Activated naive CD8-positive, alpha-beta T cell treated with anti-CD3 and anti-CD28 coated beads, Interleukin-2, amount 50 U/mL, for 24 hours (primary cell): ENCODE measurements around the gene GRIK4.
"Not testable (repeated sequence)": the region's sequence is repeated elsewhere in the genome, so short reads cannot be mapped to it uniquely, and the experiment has no call there.

ENCODE experiments used
- ATAC-seq: fragments of 150-1000 bp; cut with Tn5 transposase; one replicate; pipeline ENCODE4 v1.10.0; 2021
- DNase-seq: peaks from one replicate; pipeline ENCODE4 v3.0.0; 2021
- H3K27ac Mint-ChIP-seq: one replicate; pipeline ENCODE4 v1.8.0; 2021; ENCODE audit warnings: mild to moderate bottlenecking, mixed read lengths
- H3K27me3 Mint-ChIP-seq: one replicate; pipeline ENCODE4 v1.8.0; 2021; ENCODE audit warnings: mixed read lengths
- H3K36me3 Mint-ChIP-seq: one replicate; pipeline ENCODE4 v1.8.0; 2021; ENCODE audit warnings: low read depth, mixed read lengths
- H3K4me1 Mint-ChIP-seq: one replicate; pipeline ENCODE4 v1.8.0; 2021; ENCODE audit warnings: mixed read lengths
- H3K4me3 Mint-ChIP-seq: one replicate; pipeline ENCODE4 v1.8.0; 2021; ENCODE audit warnings: mild to moderate bottlenecking, moderate library complexity, mixed read lengths
- H3K9me3 Mint-ChIP-seq: one replicate; pipeline ENCODE4 v1.8.0; 2021; ENCODE audit warnings: mixed read lengths

The GRIK4 gene

DNA sequence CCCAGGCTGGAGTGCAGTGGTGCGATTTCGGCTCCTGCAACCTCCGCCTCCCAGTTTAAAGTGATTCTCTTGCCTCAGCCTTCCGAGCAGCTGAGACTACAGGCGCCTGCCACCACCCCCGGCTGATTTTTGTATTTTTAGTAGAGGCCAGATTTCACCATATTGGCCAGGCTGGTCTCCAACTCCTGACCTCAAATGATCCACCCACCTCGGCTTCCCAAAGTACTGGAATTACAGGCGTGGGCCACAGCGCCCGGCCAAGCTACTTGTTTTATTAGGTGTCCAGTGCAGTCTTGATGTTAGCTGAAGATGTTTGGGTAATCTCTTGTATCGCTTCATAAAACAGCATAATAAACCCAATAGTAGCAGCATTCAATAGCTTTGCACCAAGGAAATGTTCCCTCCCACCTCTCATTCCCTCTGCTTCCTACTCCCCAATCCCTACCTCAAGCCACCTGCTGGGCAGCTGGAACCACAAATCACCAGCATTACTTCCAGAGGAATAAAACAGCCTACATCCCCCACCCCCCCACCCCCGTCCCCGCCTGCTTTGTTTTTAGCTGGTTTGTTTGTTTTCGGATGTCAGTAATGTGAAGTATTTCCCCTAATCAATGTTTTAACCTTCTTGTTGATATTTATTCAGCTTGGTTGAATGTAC is 11.0 kb upstream of the GRIK4 start:
- ATAC-seq (no peak), DNase-seq (no peak)
- H3K27ac Mint-ChIP-seq: no peak overlapping the region
- H3K4me3 Mint-ChIP-seq: no peak overlapping the region
- H3K36me3 Mint-ChIP-seq: no peaks in the 10 kb centered on the region
- no peaks in the 10 kb centered on the region for H3K9me3 Mint-ChIP-seq
- peaks cover 42% of the 10 kb centered on the region for H3K27me3 Mint-ChIP-seq
- no peaks in the 10 kb centered on the region for H3K4me1 Mint-ChIP-seq

DNA sequence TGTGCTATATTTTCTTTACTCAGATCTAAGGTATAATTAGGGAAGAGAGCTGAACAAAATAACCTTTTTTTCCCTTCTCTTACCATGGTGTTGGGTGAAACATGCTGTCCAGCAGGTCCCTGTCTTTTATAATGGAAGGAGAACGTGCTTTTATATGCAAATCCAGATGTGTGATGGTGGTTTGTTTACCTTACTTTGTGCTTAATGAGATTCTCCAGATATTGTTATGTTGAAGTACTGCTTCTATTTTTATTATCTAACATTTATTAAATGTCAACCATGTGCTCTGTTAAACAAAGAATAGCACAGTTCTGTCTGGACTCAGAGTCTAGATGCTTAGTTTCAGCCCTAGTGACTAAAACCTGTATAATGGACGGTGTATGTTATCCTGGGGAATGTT is 10.1 kb upstream of the GRIK4 start:
- H3K9me3 Mint-ChIP-seq: no peaks in the 10 kb centered on the region
- DNase-seq: no peak
- no peaks in the 10 kb centered on the region for H3K36me3 Mint-ChIP-seq
- no peak for ATAC-seq
- H3K4me3 Mint-ChIP-seq: no peak overlapping the region
- H3K27me3 Mint-ChIP-seq: peaks cover 45% of the 10 kb centered on the region
- H3K4me1 Mint-ChIP-seq: no peaks in the 10 kb centered on the region
- no peak overlapping the region for H3K27ac Mint-ChIP-seq

- no peaks in the 10 kb centered on the region for H3K9me3 Mint-ChIP-seq
- H3K4me3 Mint-ChIP-seq: no peak overlapping the region
- no peak for ATAC-seq
- DNase-seq: no peak
- no peaks in the 10 kb centered on the region for H3K36me3 Mint-ChIP-seq
- no peak overlapping the region for H3K27ac Mint-ChIP-seq
- no peaks in the 10 kb centered on the region for H3K4me1 Mint-ChIP-seq
- peaks cover 45% of the 10 kb centered on the region for H3K27me3 Mint-ChIP-seq
These were observed 9.4 kb upstream of the GRIK4 start for GRCh38 chr11:120501976-120502755.

DNA sequence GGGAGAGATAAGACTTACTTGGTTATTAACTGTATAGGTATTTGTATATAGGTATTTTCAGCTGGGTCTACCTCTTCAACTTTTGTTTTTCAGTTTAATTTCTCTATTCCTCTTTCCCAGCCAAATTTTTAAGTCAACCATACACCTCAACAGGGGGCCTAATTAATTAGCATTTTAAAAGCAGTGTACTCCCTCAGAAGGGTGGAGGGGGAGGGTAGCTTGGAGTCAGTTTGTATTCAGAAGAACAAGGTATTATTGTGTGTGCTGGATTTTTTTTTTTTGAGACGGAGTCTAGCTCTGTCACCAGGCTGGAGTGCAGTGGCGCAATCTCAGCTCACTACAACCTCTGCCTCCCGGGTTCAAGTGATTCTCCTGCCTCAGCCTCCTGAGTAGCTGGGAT is 8.0 kb upstream of the GRIK4 start:
- not testable (repeated sequence) for H3K9me3 Mint-ChIP-seq

DNA sequence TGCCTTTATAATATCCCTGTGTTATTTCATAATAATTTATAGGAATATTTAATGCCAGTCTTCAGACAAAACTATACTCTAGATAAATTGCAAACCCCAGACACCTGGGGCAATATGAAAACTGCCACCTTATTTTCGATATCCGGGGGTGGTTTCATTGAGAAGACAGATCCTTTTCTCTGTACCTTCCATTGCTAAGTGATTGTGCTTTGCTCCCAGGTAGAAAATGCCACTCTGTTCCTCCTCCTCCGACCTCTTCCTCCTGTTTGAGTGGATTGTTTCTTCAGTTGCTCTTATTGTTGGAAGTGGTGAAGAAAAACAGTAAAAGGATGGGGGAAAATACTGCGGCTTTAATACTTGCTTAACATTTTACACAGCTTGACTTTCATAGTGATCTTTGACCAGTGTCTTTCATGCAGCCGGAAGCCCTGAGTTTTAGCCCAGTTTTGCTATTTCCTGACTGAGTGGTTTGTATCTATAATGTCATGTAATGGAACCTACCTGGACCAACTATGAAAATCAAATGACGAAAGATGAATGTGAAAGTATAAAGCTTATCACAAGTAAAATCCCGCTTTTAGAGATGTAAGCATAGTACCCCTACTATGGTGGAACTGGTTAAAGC is 5.6 kb upstream of the GRIK4 start:
- no peak overlapping the region for H3K27ac Mint-ChIP-seq
- H3K27me3 Mint-ChIP-seq: peaks cover 60% of the 10 kb centered on the region
- no peak overlapping the region for H3K4me3 Mint-ChIP-seq
- ATAC-seq: no peak
- H3K9me3 Mint-ChIP-seq: no peaks in the 10 kb centered on the region
- H3K36me3 Mint-ChIP-seq: no peaks in the 10 kb centered on the region
- peaks cover 1% of the 10 kb centered on the region for H3K4me1 Mint-ChIP-seq
- DNase-seq: no peak

More for the DNA sequence above, 8.0 kb upstream of the GRIK4 start:
- not testable (repeated sequence) for H3K27ac Mint-ChIP-seq, H3K4me1 Mint-ChIP-seq, H3K36me3 Mint-ChIP-seq, ATAC-seq, H3K4me3 Mint-ChIP-seq, DNase-seq
- peaks cover 49% of the 10 kb centered on the region for H3K27me3 Mint-ChIP-seq

DNA sequence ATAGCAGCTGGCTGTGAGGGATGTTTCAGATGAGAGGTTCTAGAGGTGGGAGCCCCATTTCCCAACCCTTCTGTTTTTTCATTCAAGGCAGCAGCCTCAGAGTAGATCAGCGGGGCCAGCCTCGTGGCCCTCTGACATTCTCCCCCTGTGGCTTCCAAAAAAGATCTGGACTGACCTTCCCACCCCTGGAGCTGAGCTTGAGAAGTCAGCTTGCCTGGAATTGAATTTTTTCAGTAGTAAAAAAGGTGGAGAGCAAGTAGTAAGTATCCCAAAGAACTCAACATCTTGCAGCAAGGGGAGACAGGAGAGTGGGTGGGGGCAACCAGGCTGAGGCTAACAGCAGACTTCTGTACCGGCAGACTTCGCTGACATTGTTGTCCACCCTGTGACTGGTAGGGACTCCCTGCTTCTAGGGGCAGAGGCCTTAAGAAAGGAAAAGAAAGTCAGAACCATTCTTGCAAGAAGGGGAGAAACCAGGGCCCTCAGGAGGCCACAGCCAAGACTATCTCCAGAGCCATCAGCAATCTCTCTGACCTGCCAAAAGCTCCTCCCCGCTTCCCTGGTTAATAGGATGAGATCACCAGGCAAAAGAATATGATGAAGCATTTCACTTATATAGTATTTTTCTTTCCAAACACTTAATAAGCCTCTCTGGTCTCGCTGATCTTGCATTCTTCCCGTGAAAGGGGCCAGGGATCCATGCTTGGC is 2.0 kb upstream of the GRIK4 start:
- Mint-ChIP-seq H3K9me3 (no peaks in the 10 kb centered on the region), H3K4me3 (no peak overlapping the region), H3K27me3 (peaks cover 61% of the 10 kb centered on the region), H3K4me1 (peaks cover 2% of the 10 kb centered on the region), H3K36me3 (no peaks in the 10 kb centered on the region), H3K27ac (no peak overlapping the region)
- ATAC-seq (no peak), DNase-seq (no peak)

- Mint-ChIP-seq H3K4me1 (peaks cover 2% of the 10 kb centered on the region), H3K4me3 (peak overlapping the region; percentile 8), H3K27ac (no peak overlapping the region), H3K36me3 (no peaks in the 10 kb centered on the region), H3K9me3 (no peaks in the 10 kb centered on the region), H3K27me3 (peaks cover 62% of the 10 kb centered on the region)
- ATAC-seq (peak; percentile 8), DNase-seq (no peak)
These were observed 987 bp upstream of the GRIK4 start for GRCh38 chr11:120510406-120511115.

DNA sequence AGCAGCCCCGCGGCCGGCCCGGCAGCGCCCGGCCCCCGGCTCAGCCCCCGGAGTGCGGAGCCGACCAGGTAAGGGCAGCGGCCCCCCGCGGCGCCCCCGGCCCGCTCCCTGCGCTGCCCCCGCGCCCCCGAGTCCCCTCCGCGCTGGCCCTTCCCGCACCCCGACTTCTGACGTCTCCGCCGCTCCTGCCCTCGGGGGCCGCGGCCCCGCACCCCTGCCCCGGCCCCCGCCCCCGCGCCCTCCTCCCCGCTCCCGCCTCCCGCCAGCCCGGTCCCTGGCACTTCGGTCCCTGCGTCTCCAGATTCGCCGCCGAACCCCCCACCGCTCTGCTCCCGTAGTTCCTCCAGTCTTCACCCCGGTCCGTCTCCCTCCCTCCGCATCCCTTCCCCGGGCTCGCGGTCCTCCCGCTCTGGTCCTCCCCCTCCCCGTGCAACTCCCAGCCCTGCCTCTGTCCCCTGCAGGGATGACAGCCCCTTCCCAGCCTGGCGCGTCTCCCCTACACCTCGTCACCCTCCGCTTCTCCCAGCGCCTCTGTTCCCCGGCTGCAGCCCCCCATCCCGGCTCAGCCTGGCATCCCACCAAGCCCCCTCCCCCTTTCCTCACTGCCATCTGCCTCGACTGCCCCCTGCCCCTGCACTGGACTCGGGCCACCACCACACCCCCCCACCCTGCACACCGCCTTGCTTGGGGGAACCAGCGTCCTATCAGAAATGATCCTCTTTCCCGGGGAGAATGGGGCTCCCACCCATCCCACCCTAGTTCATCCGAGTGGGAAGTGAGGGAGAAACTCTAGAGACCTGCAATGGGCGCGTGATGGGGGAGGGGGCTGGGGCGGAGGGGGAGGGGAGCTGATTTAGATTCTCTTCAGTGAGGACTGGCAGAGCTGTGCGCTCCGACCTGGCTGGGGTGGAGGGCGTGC is 531 bp downstream of the GRIK4 start:
- Mint-ChIP-seq H3K4me1 (peaks cover 2% of the 10 kb centered on the region), H3K27me3 (peaks cover 72% of the 10 kb centered on the region), H3K9me3 (no peaks in the 10 kb centered on the region), H3K36me3 (no peaks in the 10 kb centered on the region), H3K27ac (no peak overlapping the region), H3K4me3 (no peak overlapping the region)
- no peak for ATAC-seq
- DNase-seq: no peak

- DNase-seq (no peak), ATAC-seq (no peak)
- no peaks in the 10 kb centered on the region for H3K36me3 Mint-ChIP-seq
- peaks cover 2% of the 10 kb centered on the region for H3K4me1 Mint-ChIP-seq
- no peak overlapping the region for H3K27ac Mint-ChIP-seq
- no peak overlapping the region for H3K4me3 Mint-ChIP-seq
- no peaks in the 10 kb centered on the region for H3K9me3 Mint-ChIP-seq
- H3K27me3 Mint-ChIP-seq: peaks cover 74% of the 10 kb centered on the region
These were observed 1.3 kb downstream of the GRIK4 start for GRCh38 chr11:120512739-120513435.

DNA sequence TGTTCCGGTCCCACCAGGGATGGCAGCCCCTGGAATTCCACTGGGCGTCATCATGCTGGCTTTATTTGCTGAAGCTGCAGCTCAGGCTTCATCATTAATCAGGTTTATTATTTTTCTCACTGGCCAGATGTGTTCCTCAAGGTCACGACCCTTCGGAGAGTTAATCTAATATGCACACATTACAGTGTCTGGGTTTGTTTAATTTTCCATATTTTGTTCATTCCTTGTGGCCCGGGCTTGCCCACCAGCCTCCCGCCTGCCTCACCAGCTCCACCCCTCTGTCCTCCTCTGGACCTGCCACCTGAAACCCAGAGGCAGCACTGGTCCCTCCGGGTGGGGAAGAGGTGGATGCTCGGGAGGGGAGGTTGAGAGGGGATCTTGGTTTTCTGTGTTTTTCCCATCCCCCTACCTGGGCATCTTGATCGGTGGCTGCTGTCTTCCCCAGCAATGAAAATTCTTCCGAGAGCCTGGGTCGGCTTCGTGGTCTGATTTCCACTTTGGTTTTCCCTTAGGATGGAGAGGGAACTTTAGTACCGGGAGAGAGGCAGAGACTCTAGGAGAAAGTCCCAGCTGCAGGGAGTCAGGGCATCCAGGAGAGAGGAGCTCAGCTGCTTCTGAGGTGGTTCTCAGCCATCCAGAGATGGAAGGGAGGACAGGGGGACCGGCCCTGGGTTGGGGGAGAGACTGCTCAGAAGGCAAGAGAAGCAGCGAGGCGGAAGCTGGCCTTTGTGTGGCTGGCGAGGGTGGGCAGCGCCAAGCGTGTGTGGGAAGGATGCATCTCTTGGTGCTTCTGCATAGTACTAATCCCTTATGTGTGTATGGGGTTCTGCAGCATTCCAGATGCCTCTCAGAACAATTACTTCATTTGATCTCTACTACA is 2.1 kb downstream of the GRIK4 start:
- no peak overlapping the region for H3K27ac Mint-ChIP-seq
- H3K4me1 Mint-ChIP-seq: peaks cover 2% of the 10 kb centered on the region
- DNase-seq: no peak

DNA sequence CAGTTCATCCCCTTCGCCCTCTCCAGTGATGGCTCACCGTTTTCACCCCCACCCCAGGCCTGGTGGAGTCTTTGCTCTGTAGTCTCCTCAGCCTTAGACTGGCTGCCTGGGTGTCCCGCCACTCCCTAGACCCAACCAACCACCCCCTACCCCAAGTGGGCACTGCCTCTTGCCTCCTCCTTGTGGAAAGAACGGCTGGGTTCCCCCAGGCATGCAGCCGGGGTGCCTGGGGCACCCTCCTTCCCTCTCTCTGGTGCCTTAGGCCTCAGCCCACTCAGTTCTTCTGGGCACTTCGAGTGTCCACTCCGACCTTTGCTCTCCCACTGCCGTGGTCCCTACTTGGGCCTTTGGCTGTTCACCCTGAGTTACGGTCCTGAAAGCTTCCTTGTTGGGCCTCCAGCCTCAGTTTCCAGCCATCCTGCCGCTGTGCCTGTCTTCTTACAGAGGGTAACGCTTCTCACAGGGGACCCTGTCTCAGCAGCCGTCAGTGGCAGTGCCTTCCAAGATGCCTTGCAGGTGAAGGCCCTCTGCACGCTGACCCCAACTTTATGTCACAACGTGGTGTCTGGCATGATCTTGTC is 3.1 kb downstream of the GRIK4 start:
- Mint-ChIP-seq H3K4me1 (peaks cover 2% of the 10 kb centered on the region), H3K36me3 (no peaks in the 10 kb centered on the region), H3K27ac (no peak overlapping the region), H3K4me3 (no peak overlapping the region), H3K9me3 (no peaks in the 10 kb centered on the region), H3K27me3 (peaks cover 60% of the 10 kb centered on the region)
- ATAC-seq (no peak), DNase-seq (no peak)

More for the DNA sequence above, 2.1 kb downstream of the GRIK4 start:
- ATAC-seq: no peak
- no peaks in the 10 kb centered on the region for H3K36me3 Mint-ChIP-seq
- H3K27me3 Mint-ChIP-seq: peaks cover 69% of the 10 kb centered on the region
- H3K9me3 Mint-ChIP-seq: no peaks in the 10 kb centered on the region
- no peak overlapping the region for H3K4me3 Mint-ChIP-seq

DNA sequence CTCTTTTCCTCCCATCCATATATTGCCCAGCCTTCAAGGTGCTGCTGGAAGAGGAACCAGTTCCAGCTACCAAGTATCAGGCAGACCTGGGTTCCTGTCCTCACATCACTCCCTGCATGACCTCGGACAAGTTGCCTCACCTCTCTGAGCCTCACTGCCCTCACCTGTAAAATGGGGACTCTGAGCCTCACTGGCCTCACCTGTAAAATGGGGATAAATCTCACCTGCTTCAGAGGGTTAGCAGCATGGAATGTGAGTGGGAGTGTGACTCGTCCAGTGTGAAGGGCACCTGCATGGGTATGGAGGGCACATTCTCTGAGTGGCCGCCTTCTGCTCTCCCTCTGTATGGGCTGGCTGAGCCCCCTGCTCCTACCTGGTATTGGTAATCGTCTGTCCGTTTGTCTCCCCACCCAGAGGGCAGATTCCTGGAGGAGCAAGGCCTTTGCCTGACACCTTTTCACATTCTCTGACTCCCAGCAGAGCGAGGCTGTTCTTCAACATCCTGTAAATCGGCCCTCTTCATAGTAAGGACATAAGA is 3.7 kb downstream of the GRIK4 start:
- Mint-ChIP-seq H3K36me3 (no peaks in the 10 kb centered on the region), H3K4me1 (peaks cover 2% of the 10 kb centered on the region), H3K9me3 (no peaks in the 10 kb centered on the region), H3K4me3 (no peak overlapping the region), H3K27me3 (peaks cover 58% of the 10 kb centered on the region), H3K27ac (no peak overlapping the region)
- ATAC-seq (no peak), DNase-seq (no peak)
